ENCODE data around the gene HCFC1R1. TPM values are rescaled to one million over a fixed set of nuclear protein-coding genes. Genes with fewer than 3 reads are reported as not detected.

HCFC1R1 gene
- polyA plus RNA-seq, 1 donor from 2014 or later: 19.0 TPM

GRCh38 chr16:3066440-3066748 lies 42.7 kb upstream of the HCFC1R1 start (continued):
- TF ChIP-seq RAD21 (conservative IDR thresholded peaks at IDR 0.05) (no peak), SMC3 (conservative IDR thresholded peaks at IDR 0.05; ENCODE audit: poor library complexity) (no peak), EZH2 (IDR thresholded peaks at IDR 0.05; ENCODE audit: borderline replicate concordance, insufficient read depth, low read length, poor library complexity, severe bottlenecking) (no peak)

GRCh38 chr16:3065742-3066439 lies 42.1 kb upstream of the HCFC1R1 start:
- no peak overlapping the region for H2AFZ ChIP-seq (ENCODE audit: low read depth, low read length)
- TF ChIP-seq RAD21 (conservative IDR thresholded peaks at IDR 0.05) (no peak), CTCF (IDR thresholded peaks at IDR 0.05; ENCODE audit: poor library complexity, severe bottlenecking) (no peak), EP300 (conservative IDR thresholded peaks at IDR 0.05; ENCODE audit: poor library complexity, severe bottlenecking) (no peak), MXI1 (conservative IDR thresholded peaks at IDR 0.05; ENCODE audit: poor library complexity, severe bottlenecking) (no peak), EZH2 (IDR thresholded peaks at IDR 0.05; ENCODE audit: borderline replicate concordance, insufficient read depth, low read length, poor library complexity, severe bottlenecking) (no peak), POLR2AphosphoS5 (IDR thresholded peaks at IDR 0.05) (no peak), SMC3 (conservative IDR thresholded peaks at IDR 0.05; ENCODE audit: poor library complexity) (no peak), REST (IDR thresholded peaks at IDR 0.05; ENCODE audit: borderline replicate concordance) (no peak), TAF1 (IDR thresholded peaks at IDR 0.05; ENCODE audit: low read depth) (no peak)
- H3K9ac ChIP-seq (ENCODE audit: low read length): no peak overlapping the region
- H3K4me2 ChIP-seq (ENCODE audit: low read length): no peak overlapping the region
- no peaks in the 10 kb centered on the region for H4K20me1 ChIP-seq (ENCODE audit: insufficient read depth)
- H3K27ac ChIP-seq (ENCODE audit: low read length): no peak overlapping the region
- no peaks in the 10 kb centered on the region for H3K9me2 ChIP-seq (ENCODE audit: insufficient read depth, low read length)
- H3K4me3 ChIP-seq (ENCODE audit: low read length): no peak overlapping the region
- no peaks in the 10 kb centered on the region for H3K36me3 ChIP-seq (ENCODE audit: insufficient read depth, low read length)
- H3K27me3 ChIP-seq (ENCODE audit: insufficient read depth, low read depth, low read length): no peaks in the 10 kb centered on the region
- H3K79me2 ChIP-seq (replicated peaks; ENCODE audit: insufficient read depth, low read length): no peaks in the 10 kb centered on the region
- no peaks in the 10 kb centered on the region for H3K9me3 ChIP-seq (ENCODE audit: low read length)
- H3F3A ChIP-seq (ENCODE audit: insufficient read depth, low read length, poor library complexity, severe bottlenecking): no peaks in the 10 kb centered on the region

- Histone ChIP-seq H3K79me2 (replicated peaks; ENCODE audit: insufficient read depth, low read length) (no peaks in the 10 kb centered on the region), H3F3A (ENCODE audit: insufficient read depth, low read length, poor library complexity, severe bottlenecking) (no peaks in the 10 kb centered on the region), H4K20me1 (ENCODE audit: insufficient read depth) (no peaks in the 10 kb centered on the region), H3K36me3 (ENCODE audit: insufficient read depth, low read length) (no peaks in the 10 kb centered on the region), H2AFZ (ENCODE audit: low read depth, low read length) (no peak within 1 kb of the TSS), H3K9ac (ENCODE audit: low read length) (no peak within 1 kb of the TSS), H3K27me3 (ENCODE audit: insufficient read depth, low read depth, low read length) (no peaks in the 10 kb centered on the region), H3K27ac (ENCODE audit: low read length) (no peak within 1 kb of the TSS), H3K4me3 (ENCODE audit: low read length) (no peak within 1 kb of the TSS), H3K4me2 (ENCODE audit: low read length) (no peak within 1 kb of the TSS), H3K9me3 (ENCODE audit: low read length) (no peaks in the 10 kb centered on the region), H3K9me2 (ENCODE audit: insufficient read depth, low read length) (no peaks in the 10 kb centered on the region)
- TF ChIP-seq TAF1 (IDR thresholded peaks at IDR 0.05; ENCODE audit: low read depth): no peak
- TF ChIP-seq EZH2 (IDR thresholded peaks at IDR 0.05; ENCODE audit: borderline replicate concordance, insufficient read depth, low read length, poor library complexity, severe bottlenecking): no peak
- TF ChIP-seq REST (IDR thresholded peaks at IDR 0.05; ENCODE audit: borderline replicate concordance): no peak
- no peak for TF ChIP-seq SMC3 (conservative IDR thresholded peaks at IDR 0.05; ENCODE audit: poor library complexity)
- TF ChIP-seq MXI1 (conservative IDR thresholded peaks at IDR 0.05; ENCODE audit: poor library complexity, severe bottlenecking): no peak
- no peak for TF ChIP-seq RAD21 (conservative IDR thresholded peaks at IDR 0.05)
- no peak for TF ChIP-seq POLR2AphosphoS5 (IDR thresholded peaks at IDR 0.05)
- no peak for TF ChIP-seq CTCF (IDR thresholded peaks at IDR 0.05; ENCODE audit: poor library complexity, severe bottlenecking)
- no peak for TF ChIP-seq EP300 (conservative IDR thresholded peaks at IDR 0.05; ENCODE audit: poor library complexity, severe bottlenecking)
Measured at GRCh38 chr16:3065069-3065741, 41.5 kb upstream of the HCFC1R1 start, which contains the start of gene IL32. Gene IL32 (plus strand): TSS chr16:3065640. CDS start chr16:3065812, 172 bp downstream.
